ENCODE results near the gene RNH1. TPM values are rescaled to one million over a fixed set of nuclear protein-coding genes. Genes with fewer than 3 reads are reported as not detected.

The RNH1 gene
- polyA plus RNA-seq, 1 donor from 2014 or later: 71.8 TPM

DNA sequence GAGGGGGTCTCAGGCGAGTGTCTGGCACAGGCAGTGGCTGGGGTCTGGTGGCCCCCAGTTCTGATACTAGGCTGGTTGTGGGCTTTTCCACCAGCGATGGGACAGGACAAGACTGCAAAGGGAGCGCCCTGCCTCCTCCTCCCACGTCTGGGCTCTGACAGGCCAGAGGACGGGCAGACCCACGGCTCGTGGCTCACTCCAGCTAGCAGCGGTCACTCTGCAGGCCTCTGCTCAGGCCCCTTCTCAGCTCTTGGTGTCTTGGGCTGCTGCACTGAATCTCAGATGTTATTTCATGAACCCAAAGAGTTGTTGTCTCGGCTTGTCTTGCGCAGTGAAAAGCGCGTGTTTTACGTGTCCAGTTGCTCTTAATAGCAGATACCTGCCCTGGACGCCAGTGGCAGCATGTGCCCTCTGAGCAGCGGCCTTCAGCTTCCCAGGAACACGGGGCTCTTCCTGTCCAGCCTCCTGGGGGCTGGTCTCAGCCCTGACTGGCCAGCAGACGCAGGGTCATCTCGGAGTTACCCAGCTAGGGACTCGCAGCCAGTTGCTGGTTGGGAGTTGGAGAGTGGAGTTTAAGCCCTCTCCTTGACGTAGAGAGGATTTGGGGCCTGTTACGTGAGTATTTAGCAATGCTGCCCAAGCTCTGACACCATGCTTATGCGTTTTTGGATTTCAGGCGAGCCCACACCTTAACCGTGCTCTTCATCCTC, 47.4 kb downstream of the RNH1 start:
- Histone ChIP-seq H2AFZ (ENCODE audit: low read depth, low read length) (no peak overlapping the region), H3K27me3 (ENCODE audit: insufficient read depth, low read depth, low read length) (no peaks in the 10 kb centered on the region), H3K4me2 (ENCODE audit: low read length) (no peak overlapping the region), H4K20me1 (ENCODE audit: insufficient read depth) (no peaks in the 10 kb centered on the region), H3K79me2 (replicated peaks; ENCODE audit: insufficient read depth, low read length) (peaks cover 3% of the 10 kb centered on the region), H3K36me3 (ENCODE audit: insufficient read depth, low read length) (no peaks in the 10 kb centered on the region), H3K9me3 (ENCODE audit: low read length) (no peaks in the 10 kb centered on the region), H3F3A (ENCODE audit: insufficient read depth, low read length, poor library complexity, severe bottlenecking) (no peaks in the 10 kb centered on the region), H3K9me2 (ENCODE audit: insufficient read depth, low read length) (no peaks in the 10 kb centered on the region), H3K9ac (ENCODE audit: low read length) (no peak overlapping the region), H3K4me3 (ENCODE audit: low read length) (no peak overlapping the region), H3K27ac (ENCODE audit: low read length) (no peak overlapping the region)
- TF ChIP-seq, protein P1, sequence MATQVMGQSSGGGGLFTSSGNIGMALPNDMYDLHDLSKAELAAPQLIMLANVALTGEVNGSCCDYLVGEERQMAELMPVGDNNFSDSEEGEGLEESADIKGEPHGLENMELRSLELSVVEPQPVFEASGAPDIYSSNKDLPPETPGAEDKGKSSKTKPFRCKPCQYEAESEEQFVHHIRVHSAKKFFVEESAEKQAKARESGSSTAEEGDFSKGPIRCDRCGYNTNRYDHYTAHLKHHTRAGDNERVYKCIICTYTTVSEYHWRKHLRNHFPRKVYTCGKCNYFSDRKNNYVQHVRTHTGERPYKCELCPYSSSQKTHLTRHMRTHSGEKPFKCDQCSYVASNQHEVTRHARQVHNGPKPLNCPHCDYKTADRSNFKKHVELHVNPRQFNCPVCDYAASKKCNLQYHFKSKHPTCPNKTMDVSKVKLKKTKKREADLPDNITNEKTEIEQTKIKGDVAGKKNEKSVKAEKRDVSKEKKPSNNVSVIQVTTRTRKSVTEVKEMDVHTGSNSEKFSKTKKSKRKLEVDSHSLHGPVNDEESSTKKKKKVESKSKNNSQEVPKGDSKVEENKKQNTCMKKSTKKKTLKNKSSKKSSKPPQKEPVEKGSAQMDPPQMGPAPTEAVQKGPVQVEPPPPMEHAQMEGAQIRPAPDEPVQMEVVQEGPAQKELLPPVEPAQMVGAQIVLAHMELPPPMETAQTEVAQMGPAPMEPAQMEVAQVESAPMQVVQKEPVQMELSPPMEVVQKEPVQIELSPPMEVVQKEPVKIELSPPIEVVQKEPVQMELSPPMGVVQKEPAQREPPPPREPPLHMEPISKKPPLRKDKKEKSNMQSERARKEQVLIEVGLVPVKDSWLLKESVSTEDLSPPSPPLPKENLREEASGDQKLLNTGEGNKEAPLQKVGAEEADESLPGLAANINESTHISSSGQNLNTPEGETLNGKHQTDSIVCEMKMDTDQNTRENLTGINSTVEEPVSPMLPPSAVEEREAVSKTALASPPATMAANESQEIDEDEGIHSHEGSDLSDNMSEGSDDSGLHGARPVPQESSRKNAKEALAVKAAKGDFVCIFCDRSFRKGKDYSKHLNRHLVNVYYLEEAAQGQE (IDR thresholded peaks at IDR 0.05; ENCODE audit: borderline replicate concordance): no peak
- no peak for TF ChIP-seq MXI1 (conservative IDR thresholded peaks at IDR 0.05; ENCODE audit: poor library complexity, severe bottlenecking)

DNA sequence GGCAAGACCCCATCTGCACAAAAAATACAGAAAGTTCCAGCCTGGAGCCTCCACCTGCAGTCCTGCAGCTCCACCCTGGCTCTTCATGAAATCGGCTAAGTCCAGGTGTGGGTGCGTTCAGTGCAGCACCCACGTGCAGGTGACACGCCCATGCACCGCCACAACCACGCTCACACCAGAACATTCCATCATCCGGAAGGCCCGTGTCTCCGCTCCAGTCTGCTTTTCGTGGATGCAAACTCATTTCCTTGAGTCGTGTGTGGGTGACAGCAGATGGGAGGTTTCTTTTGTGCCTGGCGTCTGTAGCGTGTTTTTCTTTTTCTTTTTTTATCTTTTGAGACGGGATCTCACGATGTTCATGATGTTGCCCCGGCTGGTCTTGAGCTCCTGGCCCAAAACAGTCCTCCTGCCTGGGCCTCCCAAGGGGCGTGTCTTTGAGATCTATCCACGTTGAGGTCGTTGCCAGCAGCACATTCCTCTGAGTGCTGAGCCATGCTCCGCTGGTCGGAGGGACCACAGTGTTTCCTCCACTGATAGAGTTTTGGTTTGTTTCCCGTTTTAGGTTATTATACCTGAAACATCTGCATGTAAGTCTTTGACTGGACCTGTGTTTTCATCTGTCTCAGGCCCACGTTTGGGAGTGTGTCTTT, 49.8 kb downstream of the RNH1 start:
- Histone ChIP-seq H2AFZ (ENCODE audit: low read depth, low read length) (no peak overlapping the region), H3K4me2 (ENCODE audit: low read length) (no peak overlapping the region), H3K36me3 (ENCODE audit: insufficient read depth, low read length) (no peaks in the 10 kb centered on the region), H3K9me2 (ENCODE audit: insufficient read depth, low read length) (no peaks in the 10 kb centered on the region), H3K27ac (ENCODE audit: low read length) (no peak overlapping the region), H4K20me1 (ENCODE audit: insufficient read depth) (no peaks in the 10 kb centered on the region), H3K79me2 (replicated peaks; ENCODE audit: insufficient read depth, low read length) (peaks cover 5% of the 10 kb centered on the region), H3K4me3 (ENCODE audit: low read length) (no peak overlapping the region), H3K9me3 (ENCODE audit: low read length) (no peaks in the 10 kb centered on the region), H3F3A (ENCODE audit: insufficient read depth, low read length, poor library complexity, severe bottlenecking) (no peaks in the 10 kb centered on the region), H3K27me3 (ENCODE audit: insufficient read depth, low read depth, low read length) (no peaks in the 10 kb centered on the region), H3K9ac (ENCODE audit: low read length) (no peak overlapping the region)
- TF ChIP-seq POLR2AphosphoS5 (IDR thresholded peaks at IDR 0.05): no peak
- no peak for TF ChIP-seq MXI1 (conservative IDR thresholded peaks at IDR 0.05; ENCODE audit: poor library complexity, severe bottlenecking)
- TF ChIP-seq SMC3 (conservative IDR thresholded peaks at IDR 0.05; ENCODE audit: poor library complexity): no peak
- TF ChIP-seq, protein P1 (IDR thresholded peaks at IDR 0.05; ENCODE audit: borderline replicate concordance): no peak
- TF ChIP-seq, protein P2, sequence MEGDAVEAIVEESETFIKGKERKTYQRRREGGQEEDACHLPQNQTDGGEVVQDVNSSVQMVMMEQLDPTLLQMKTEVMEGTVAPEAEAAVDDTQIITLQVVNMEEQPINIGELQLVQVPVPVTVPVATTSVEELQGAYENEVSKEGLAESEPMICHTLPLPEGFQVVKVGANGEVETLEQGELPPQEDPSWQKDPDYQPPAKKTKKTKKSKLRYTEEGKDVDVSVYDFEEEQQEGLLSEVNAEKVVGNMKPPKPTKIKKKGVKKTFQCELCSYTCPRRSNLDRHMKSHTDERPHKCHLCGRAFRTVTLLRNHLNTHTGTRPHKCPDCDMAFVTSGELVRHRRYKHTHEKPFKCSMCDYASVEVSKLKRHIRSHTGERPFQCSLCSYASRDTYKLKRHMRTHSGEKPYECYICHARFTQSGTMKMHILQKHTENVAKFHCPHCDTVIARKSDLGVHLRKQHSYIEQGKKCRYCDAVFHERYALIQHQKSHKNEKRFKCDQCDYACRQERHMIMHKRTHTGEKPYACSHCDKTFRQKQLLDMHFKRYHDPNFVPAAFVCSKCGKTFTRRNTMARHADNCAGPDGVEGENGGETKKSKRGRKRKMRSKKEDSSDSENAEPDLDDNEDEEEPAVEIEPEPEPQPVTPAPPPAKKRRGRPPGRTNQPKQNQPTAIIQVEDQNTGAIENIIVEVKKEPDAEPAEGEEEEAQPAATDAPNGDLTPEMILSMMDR (IDR thresholded peaks at IDR 0.05; ENCODE audit: poor library complexity, severe bottlenecking): no peak
- TF ChIP-seq EZH2 (IDR thresholded peaks at IDR 0.05; ENCODE audit: borderline replicate concordance, insufficient read depth, low read length, poor library complexity, severe bottlenecking): no peak
- TF ChIP-seq EP300 (conservative IDR thresholded peaks at IDR 0.05; ENCODE audit: poor library complexity, severe bottlenecking): no peak
- TF ChIP-seq TAF1 (IDR thresholded peaks at IDR 0.05; ENCODE audit: low read depth): no peak
- TF ChIP-seq RAD21 (conservative IDR thresholded peaks at IDR 0.05): no peak

Data from neural cell (in vitro differentiated cells).